Caco-2 (cell line): ENCODE measurements around the gene HOXB3. TPM values are rescaled to one million over a fixed set of nuclear protein-coding genes. Genes with fewer than 3 reads are reported as not detected.

Experiments used
- BruUV-seq: library from RNA; stranded (reverse); fragments of 400-500 nt; replicated peaks from 2 replicates; lab custom pipeline; 2021; lab: Mats Ljungman, UMichigan
- CTCF ChIA-PET: fragments of 300-600 bp; sonication (Branson Sonifier 250); formaldehyde crosslinking; loops from one replicate; lab custom pipeline; 2022; ENCODE audit warnings: antibody characterized with exemption; lab: Charles Lee
- POLR2A ChIA-PET: fragments of 300-600 bp; sonication (Branson Sonifier 250); formaldehyde crosslinking; loops from one replicate; lab custom pipeline; 2022; ENCODE audit warnings: antibody characterized with exemption; lab: Charles Lee
- DNase-seq, 2 experiments: peaks; one replicate each; pipeline versions ENCODE4 v3.0.0 to v3.0.0-alpha.2; 2020 to 2022
- H3K27me3 ChIP-seq: replicated peaks from 2 replicates; pipeline ENCODE4 v1.6.0; 2011; ENCODE audit warnings: low read length; ENCODE audit not compliant: control insufficient read depth, insufficient read depth
- H3K36me3 ChIP-seq: 2 replicates; pipeline ENCODE4 v1.5.1; 2011; ENCODE audit warnings: low read length; ENCODE audit not compliant: control insufficient read depth, insufficient read depth
- H3K4me1 ChIP-seq: fragments of 250-450 bp; sonication (Bioruptor Pico); 2 replicates; pipeline ENCODE4 v1.5.1; 2020; ENCODE audit warnings: mild to moderate bottlenecking
- H3K4me3 ChIP-seq: 2 replicates; pipeline ENCODE4 v1.5.1; 2011; ENCODE audit warnings: low read depth, mild to moderate bottlenecking, control low read depth, low read length
- H3K9me3 ChIP-seq: fragments of 250-450 bp; sonication (Bioruptor Pico); 2 replicates; pipeline ENCODE4 v1.5.1; 2020; ENCODE audit warnings: mild to moderate bottlenecking, moderate library complexity
- H3K27ac Mint-ChIP-seq: one replicate; pipeline ENCODE4 v1.8.0; 2022; ENCODE audit warnings: mixed read lengths; ENCODE audit not compliant: unreplicated experiment
- H3K27me3 Mint-ChIP-seq: one replicate; pipeline ENCODE4 v1.8.0; 2022; ENCODE audit warnings: mixed read lengths; ENCODE audit not compliant: insufficient read depth, unreplicated experiment
- H3K36me3 Mint-ChIP-seq: one replicate; pipeline ENCODE4 v1.8.0; 2022; ENCODE audit warnings: mild to moderate bottlenecking, mixed read lengths; ENCODE audit not compliant: insufficient read depth, unreplicated experiment
- H3K4me1 Mint-ChIP-seq: one replicate; pipeline ENCODE4 v1.8.0; 2022; ENCODE audit warnings: low read depth, mixed read lengths; ENCODE audit not compliant: unreplicated experiment
- H3K4me3 Mint-ChIP-seq: one replicate; pipeline ENCODE4 v1.8.0; 2022; ENCODE audit warnings: mild to moderate bottlenecking, moderate library complexity, mixed read lengths; ENCODE audit not compliant: unreplicated experiment
- H3K9me3 Mint-ChIP-seq: one replicate; pipeline ENCODE4 v1.8.0; 2022; ENCODE audit warnings: mixed read lengths; ENCODE audit not compliant: unreplicated experiment
- CTCF ChIP-seq, 2 experiments: fragments of 200-600 bp in 1 of 2; IDR thresholded peaks; 1 replicate in 1 of 2; 2 replicates in 1 of 2; pipeline versions ENCODE4 v1.5.1 to v1.8.0; 2011 to 2022; ENCODE audit warnings: antibody characterized with exemption in 1 of 2, control low read depth in 1 of 2, inconsistent platforms in 1 of 2, low read depth in 1 of 2, low read length in 1 of 2, mild to moderate bottlenecking in 1 of 2, moderate library complexity in 1 of 2; ENCODE audit not compliant: insufficient read depth in 1 of 2, severe bottlenecking in 1 of 2, unreplicated experiment in 1 of 2
- intact Hi-C: fragments of 100-400 bp; cut with micrococcal nuclease; formaldehyde crosslinking; loops from one replicate; pipeline ENCODE4 v1.10.0; 2022; ENCODE audit not compliant: unreplicated experiment
- total RNA-seq: library from RNA; stranded (reverse); gene quantifications from 2 replicates; pipeline ENCODE4 v1.2.3, GENCODE V29; 2022

The HOXB3 gene
- total RNA-seq, 1 experiment from 2014 or later = 7.2 TPM

DNA sequence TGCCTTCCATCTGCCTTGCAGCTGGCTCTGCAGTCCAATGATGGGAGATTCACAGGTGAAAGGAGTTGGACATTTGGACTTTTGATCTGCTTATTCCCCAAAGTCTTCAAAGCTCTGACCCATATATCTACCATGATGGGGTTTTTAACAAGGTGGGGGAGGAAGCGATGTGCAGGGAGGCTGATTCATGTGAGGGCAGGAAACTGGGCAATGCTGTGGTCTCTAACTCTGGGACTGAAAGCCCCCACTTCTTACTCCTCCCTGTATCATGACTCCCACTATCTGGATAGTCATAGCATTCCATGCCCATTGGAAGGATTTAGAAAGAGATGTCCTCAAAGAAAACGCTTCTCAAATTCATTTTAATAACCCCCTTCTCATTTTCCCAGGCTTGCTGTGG lies 75.6 kb downstream of the HOXB3 start:
- Histone ChIP-seq H3K4me1 (peaks cover 50% of the 10 kb centered on the region), H3K36me3 (no peaks in the 10 kb centered on the region), H3K9me3 (peaks cover 2% of the 10 kb centered on the region; the same call in 1 of the 2 replicates), H3K4me3 (no peak overlapping the region), H3K27me3 (no peaks in the 10 kb centered on the region)
- intact Hi-C loops = no loop called here
- no peak for TF ChIP-seq CTCF (IDR thresholded peaks at IDR 0.05; ENCODE audit: insufficient read depth in 1 of 2, low read depth in 1 of 2, low read length in 1 of 2, severe bottlenecking in 1 of 2, unreplicated experiment in 1 of 2)
- H3K36me3 Mint-ChIP-seq = no peaks in the 10 kb centered on the region
- ChIA-PET POLR2A (no interaction called here), CTCF (interaction anchor here (1.5 kb wide), 1 partner anchor 98 kb away, joined by 4 read pairs; no protein-coding TSS in a partner anchor)
- peaks cover 42% of the 10 kb centered on the region for H3K4me1 Mint-ChIP-seq
- H3K27ac Mint-ChIP-seq = no peak overlapping the region
- no peak overlapping the region for H3K4me3 Mint-ChIP-seq
- no peaks in the 10 kb centered on the region for H3K9me3 Mint-ChIP-seq
- no peak for DNase-seq
- BruUV-seq = no TSS peak
- H3K27me3 Mint-ChIP-seq = peaks cover 30% of the 10 kb centered on the region

DNA sequence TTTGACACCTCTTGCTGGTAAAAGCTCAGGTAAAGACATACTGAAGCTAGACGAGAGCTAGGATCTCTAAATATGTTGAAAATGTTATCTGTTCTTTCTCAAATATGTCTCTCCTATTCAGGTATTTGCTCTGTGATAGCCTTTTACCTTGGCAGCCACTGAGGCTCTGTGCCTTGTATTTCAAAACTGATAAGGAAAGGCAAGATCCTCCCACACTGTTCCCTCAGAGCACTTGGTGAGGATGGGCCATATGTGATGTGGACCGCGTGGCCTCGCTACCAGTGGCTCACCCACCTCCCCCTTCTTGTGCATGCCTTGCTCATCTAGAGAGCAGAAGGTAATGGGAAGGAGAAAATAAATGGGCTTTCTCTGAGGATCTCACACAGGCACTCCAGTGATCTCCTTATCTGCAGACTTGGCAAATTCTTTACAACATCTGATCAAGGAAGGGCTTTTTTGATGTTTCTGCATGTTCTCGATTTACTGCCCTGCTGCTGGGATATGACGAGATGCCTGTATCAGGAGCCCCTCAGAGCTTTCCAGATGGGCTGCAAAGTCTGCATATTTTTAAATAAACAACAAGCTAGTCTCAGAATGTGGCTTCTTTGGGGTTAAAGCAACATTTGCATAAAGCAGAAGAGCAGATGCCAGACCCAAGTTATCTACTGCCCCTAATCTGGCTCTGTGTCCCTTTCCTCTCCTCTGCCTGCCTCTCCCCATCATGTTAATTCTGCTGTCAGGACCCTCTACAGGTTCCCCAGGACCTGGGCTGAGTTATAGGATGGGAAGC lies 76.2 kb downstream of the HOXB3 start:
- Mint-ChIP-seq H3K4me3 (peak overlapping the region; percentile 33), H3K4me1 (peaks cover 42% of the 10 kb centered on the region), H3K27ac (no peak overlapping the region), H3K27me3 (peaks cover 33% of the 10 kb centered on the region), H3K9me3 (no peaks in the 10 kb centered on the region), H3K36me3 (no peaks in the 10 kb centered on the region)
- H3K4me3 ChIP-seq = no peak overlapping the region
- no peak for TF ChIP-seq CTCF (IDR thresholded peaks at IDR 0.05; ENCODE audit: insufficient read depth in 1 of 2, low read depth in 1 of 2, low read length in 1 of 2, severe bottlenecking in 1 of 2, unreplicated experiment in 1 of 2)
- H3K36me3 ChIP-seq = no peaks in the 10 kb centered on the region
- peaks cover 2% of the 10 kb centered on the region; the same call in 1 of the 2 replicates for H3K9me3 ChIP-seq
- no peaks in the 10 kb centered on the region for H3K27me3 ChIP-seq
- H3K4me1 ChIP-seq = peaks cover 50% of the 10 kb centered on the region
- no TSS peak for BruUV-seq
- intact Hi-C loops = loop anchor here (1.0 kb wide), 1 partner anchor 14 kb away; no protein-coding TSS in a partner anchor
- ChIA-PET CTCF (interaction anchor here (0.6 to 1.5 kb wide), 8 partner anchors 8 to 290 kb away, joined by 3 to 11 read pairs (median 4); no protein-coding TSS in a partner anchor), POLR2A (interaction anchor here (0.6 kb wide), 1 partner anchor 133 kb away, joined by 5 read pairs; no protein-coding TSS in a partner anchor)
- DNase-seq = peak; percentile 67 to 82

DNA sequence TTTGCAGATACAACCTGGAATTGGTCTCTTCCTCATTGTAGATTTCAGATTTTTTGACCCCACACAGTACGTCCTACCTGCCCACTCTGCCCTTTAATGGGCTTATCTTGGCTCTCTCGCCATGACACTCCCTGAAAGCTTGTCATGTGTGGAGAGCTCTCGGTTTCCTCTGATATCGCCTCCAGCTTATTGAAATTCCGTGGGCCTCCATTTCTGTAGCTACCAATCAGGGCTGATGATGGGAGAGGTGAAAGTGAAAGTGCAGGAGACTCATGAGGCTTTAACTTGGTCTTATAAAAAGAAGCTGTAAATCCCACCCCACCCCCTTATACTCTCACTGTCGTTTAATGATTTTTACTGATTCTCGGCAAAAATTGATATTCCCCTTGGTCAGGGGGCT lies 76.9 kb downstream of the HOXB3 start:
- no peak for DNase-seq
- Histone ChIP-seq H3K4me3 (no peak overlapping the region), H3K27me3 (no peaks in the 10 kb centered on the region), H3K36me3 (no peaks in the 10 kb centered on the region), H3K9me3 (peaks cover 2% of the 10 kb centered on the region; the same call in 1 of the 2 replicates), H3K4me1 (peaks cover 49% of the 10 kb centered on the region)
- CTCF ChIA-PET = interaction anchor here (0.6 to 1.5 kb wide), 9 partner anchors 9 to 291 kb away, joined by 3 to 11 read pairs (median 4); no protein-coding TSS in a partner anchor
- no peaks in the 10 kb centered on the region for H3K9me3 Mint-ChIP-seq
- peaks cover 38% of the 10 kb centered on the region for H3K27me3 Mint-ChIP-seq
- H3K27ac Mint-ChIP-seq = no peak overlapping the region
- peak overlapping the region; percentile 33 for H3K4me3 Mint-ChIP-seq
- H3K4me1 Mint-ChIP-seq = peaks cover 42% of the 10 kb centered on the region
- POLR2A ChIA-PET = interaction anchor here (0.6 kb wide), 1 partner anchor 134 kb away, joined by 5 read pairs; no protein-coding TSS in a partner anchor
- H3K36me3 Mint-ChIP-seq = no peaks in the 10 kb centered on the region
- no TSS peak for BruUV-seq
- intact Hi-C loops = loop anchor here (1.0 kb wide), 1 partner anchor 13 kb away; no protein-coding TSS in a partner anchor
- TF ChIP-seq CTCF (IDR thresholded peaks at IDR 0.05; ENCODE audit: insufficient read depth in 1 of 2, low read depth in 1 of 2, low read length in 1 of 2, severe bottlenecking in 1 of 2, unreplicated experiment in 1 of 2) = no peak
